EH (cell line): ENCODE results near the gene HIGD2A.
A peak's percentile ranks its signal among the peaks of the same experiment; 100 is the strongest.

Source experiments
- DNase-seq: peaks from one replicate; pipeline ENCODE4 v3.0.0-alpha.2; 2015; ENCODE audit warnings: low read depth

The HIGD2A gene

DNA sequence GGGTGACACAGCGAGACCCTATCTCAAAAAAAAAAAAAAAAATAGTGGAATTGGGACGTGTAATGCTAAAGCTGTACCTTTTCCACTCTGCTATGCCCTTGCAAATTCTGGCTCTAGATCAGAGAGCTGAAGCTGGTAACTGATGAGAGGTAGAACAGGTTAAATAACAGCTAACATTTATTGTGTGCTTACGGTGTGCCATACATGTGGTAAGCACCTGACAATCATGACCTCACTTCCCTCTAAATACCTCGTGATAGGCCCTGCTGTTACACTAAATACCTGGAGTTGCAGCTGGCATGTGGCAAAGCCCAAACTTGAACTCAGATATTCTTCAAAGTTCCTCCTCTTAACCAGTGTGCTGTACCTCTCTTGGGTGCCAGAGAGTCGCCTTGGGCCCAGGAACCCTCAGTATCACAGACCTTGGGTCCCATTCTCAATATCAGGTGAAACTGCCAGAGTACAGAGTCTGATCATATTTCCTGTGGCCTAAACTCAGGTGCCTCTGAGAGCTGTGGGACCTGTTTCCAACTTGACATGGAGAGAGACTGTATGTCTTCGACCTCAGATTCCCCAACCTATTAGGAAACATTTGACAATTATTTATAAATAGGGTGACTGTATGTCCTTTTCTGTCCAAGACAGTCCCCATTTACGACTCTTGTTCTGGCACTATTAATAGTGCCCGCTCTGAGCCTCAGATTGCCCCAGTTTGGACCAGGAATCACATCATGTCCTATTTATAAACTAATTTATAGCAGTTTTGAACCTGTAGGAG, 18.4 kb upstream of the HIGD2A start:
- DNase-seq, result no peak

DNA sequence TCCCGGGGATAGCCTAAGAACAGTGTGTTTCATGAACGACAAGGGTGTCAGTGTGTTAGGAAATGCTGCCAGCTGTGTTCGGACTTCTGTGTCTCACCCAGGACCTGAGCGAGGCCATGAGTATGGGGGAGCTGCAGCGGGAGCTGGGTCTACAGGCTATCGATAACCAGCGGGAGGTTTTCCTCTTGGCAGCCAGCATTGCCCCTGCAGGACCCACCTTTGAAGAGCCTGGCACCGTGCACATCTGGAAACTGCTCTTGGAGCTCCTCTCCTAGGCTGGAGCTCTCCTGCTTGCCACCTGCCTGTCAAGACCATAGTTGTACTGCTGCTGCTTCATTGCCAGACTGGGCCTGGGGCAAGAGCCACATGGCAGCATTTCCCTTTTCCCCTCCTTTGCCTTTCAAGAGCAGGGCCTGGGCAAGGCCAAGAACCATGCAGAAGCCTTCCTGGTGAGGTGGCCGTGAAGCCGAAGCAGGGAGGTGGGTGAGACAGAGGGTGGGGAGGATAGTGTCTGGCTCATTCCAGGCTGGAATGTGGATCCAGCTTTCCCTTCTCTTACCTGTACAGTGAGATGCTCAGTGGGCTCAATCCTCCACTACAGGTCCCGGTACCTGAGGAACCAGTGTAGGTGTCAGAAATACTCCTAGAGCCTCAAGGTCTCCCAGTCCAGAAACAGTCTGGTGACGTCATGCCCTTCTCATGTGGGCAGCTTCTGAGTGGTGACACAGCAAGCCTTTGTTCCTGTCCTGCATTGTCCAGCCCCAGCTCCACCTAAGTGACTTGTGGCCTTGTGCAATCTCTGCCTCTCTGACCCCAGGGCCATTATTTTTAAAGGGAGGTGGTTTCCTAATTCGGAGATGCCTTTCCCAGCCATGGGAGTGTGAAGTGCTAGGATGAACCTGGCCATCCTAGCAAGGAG, 16.7 kb upstream of the HIGD2A start:
- DNase-seq, result no peak

GRCh38 chr5:176373100-176373818, 15.3 kb upstream of the HIGD2A start:
- peak; percentile 34 for DNase-seq

DNA sequence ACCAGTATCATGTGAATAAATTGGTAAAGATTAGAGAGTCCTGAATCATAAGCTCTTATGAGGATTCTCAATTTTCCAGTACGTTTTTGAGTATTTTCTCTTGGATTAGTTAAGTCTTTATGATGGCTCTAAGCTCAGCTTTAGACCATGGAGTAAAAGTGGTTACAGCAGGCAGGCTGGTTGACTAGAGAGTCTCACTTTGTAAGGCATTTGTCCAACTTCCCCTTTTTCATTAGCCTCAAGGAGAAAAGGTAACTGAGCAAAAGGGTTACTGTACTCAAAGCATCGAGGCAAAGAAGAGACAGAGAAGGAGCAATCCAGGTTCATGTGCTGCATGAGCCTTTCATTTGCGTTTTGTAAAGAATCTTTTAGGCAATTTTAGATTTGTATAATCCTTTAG, 8.7 kb upstream of the HIGD2A start:
- no peak for DNase-seq

- no peak for DNase-seq
Observed at GRCh38 chr5:176381423-176381822, 7.1 kb upstream of the HIGD2A start.

- DNase-seq, result no peak
Observed at GRCh38 chr5:176381979-176382378, 6.6 kb upstream of the HIGD2A start.

DNA sequence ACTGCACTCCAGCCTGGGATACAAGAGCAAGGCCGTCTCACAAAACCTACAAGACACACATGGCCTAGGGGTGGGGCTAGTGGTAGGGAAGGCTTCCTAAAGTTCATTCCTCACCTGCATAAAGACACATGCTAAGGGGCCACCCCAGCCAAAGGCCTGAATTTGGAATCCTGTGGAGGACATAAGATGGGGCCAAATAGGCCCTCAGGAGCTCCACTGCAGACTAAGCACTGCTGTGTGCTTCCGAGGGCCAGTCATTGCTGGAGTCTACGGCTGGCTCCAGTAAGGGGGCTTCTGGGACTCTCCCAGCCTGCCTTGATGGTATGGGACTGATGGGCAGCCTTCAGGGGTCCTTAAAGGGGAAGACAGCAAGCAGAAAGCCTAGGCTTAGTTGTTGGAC, 5.8 kb upstream of the HIGD2A start:
- DNase-seq, result no peak

DNA sequence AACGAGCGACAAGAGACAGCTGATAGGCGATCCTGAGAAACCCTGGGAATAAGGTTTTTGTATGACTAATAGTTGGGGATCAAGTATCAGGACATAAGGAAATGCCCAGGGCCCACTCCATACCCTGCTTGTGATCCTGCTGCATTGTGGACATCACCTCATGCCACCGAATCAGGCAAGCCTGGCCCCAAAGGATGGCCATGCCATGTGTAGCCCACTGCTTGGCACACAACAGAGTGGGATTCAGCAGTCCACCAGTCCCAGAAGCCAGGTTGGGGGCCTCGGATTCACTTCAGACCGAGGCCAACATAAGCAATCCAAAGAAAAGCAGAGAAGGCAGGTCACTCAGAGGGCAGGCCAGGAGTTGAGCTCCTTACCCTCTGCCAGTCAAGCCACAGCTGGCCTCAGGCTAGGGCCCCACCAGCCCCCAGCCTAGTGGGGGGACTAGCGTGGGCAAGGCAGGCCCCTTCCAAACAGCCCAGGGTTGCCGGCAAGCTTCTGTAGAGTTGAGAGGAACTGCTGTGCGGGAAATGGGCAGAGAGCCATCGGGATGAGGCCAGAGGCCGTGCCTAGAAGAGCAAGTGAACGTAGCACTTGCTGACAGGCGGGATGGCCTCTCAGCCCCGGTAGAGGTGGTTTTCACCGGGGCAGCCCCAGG, 5.2 kb upstream of the HIGD2A start:
- DNase-seq, result no peak

DNA sequence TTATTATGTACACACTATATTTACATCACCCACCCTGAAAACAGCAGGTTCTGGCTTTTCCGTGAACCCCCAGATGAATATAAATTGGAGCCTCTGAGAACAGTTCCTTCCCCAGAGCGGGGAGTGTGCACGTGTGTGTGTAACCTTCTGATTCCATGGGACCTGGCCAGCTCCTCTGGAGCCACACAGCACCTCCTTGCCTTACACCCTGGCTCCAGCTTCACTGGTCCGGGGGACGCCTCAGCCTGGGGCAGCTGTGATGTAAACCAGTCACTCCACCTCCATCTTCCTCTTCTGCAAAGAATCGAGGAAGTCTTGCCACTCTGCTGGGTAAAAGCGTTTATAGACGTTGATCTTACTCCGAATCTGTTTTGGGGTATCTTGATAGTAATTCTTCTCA, 4.6 kb upstream of the HIGD2A start:
- DNase-seq, result no peak

GRCh38 chr5:176384366-176384930, 4.1 kb upstream of the HIGD2A start:
- no peak for DNase-seq

DNA sequence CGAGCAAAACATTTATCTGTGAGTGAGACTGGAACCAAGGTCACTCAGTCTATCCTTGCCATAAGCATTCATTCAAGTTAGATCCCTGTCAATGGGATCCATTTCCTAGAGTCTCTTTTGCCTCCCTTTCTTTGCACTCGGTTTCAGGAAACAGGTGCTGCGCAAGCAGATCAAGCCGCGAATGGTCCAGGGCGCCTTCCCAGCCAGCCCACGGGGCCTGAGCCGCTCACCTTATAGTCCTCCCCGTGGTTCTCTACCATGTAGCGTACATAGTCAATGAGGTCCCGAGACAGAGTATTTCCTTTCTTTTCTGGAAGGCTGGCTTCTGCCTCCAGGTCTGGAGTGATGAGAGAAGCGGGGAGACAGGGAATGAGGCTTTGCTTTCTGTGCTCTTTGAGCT, 3.6 kb upstream of the HIGD2A start:
- DNase-seq, result no peak

DNA sequence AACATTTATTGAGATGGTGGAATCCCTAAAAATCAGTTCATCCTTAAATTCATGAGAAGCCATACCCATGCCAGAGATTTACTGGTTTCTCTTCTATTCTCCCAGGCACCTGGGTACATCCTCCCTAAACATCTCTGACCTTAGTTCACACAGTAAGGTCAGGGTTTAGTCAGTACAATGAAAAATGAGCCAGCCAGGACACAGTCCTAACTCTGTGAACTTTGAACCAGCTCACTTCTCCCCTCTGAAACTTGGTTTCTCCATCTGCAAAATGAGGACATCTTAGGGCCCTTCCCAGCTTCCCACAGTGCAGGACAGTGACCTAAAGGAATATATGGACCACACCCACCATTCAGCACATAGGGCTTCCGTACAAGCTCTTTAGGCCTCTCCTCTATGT, 2.1 kb upstream of the HIGD2A start:
- no peak for DNase-seq

DNA sequence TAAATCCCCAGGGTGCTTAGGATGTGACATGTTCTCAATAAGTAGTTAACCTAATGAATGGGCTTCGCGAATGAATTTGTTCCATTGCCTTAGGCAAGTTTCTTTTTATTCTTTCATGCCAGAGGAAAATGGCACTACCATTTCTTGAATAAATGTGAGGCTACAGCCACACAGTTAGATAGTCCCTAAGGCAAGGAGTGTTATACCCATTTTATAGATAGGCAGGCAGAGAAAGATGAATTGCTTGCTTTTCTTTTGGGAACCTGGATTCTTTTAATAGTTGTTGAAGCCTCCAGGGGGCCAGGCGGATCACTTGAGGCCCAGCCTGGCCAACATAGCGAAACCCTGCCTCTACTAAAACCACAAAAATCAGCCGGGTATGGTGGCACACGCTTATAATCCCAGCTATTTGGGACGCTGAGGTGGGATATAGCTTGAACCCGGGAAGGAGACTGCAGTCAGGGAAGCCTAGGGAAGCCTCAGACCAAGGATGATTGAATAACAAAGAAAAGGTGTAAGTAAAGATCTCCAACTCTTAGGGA, 1.1 kb upstream of the HIGD2A start:
- peak; percentile 16 for DNase-seq

- peak; percentile 32 for DNase-seq
Observed at GRCh38 chr5:176388003-176388443, 528 bp upstream of the HIGD2A start.

DNA sequence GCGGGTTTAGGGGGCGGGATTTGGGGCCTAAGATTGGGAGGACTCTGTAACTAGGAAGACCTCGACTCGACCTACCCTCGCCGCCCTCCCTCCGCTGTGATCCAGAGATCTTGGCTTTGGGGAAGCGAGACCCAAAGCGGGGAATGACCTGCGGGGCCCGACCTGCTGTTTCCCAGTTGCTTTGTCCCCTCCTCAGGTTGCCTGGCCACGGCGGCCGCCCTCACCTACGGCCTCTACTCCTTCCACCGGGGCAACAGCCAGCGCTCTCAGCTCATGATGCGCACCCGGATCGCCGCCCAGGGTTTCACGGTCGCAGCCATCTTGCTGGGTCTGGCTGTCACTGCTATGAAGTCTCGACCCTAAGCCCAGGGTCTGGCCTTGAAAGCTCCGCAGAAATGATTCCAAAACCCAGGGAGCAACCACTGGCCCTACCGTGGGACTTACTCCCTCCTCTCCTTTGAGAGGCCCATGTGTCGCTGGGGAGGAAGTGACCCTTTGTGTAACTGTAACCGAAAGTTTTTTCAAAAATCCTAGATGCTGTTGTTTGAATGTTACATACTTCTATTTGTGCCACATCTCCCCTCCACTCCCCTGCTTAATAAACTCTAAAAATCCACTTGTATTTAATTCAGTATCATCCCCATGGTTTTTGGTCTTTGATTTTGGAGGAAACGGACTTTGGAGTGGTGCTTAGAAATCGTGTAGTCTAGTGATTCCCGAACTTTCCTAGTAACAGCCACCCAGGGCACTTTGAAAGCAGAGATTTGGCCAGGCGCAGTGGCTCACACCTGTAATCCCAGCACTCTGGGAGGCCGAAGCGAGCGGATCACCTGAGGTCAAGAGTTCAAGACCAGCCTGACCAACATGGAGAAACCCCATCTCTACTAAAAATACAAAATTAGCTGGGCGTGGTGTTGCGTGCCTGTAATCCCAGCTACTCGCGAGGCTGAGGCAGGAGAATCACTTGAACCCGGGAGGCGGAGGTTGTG, 878 bp downstream of the HIGD2A start:
- DNase-seq, result no peak

- no peak for DNase-seq
Observed at GRCh38 chr5:176391479-176391878, 2.9 kb downstream of the HIGD2A start.

GRCh38 chr5:176391999-176392398, 3.4 kb downstream of the HIGD2A start:
- no peak for DNase-seq

- DNase-seq, result no peak
Observed at GRCh38 chr5:176392526-176392925, 4.0 kb downstream of the HIGD2A start.

DNA sequence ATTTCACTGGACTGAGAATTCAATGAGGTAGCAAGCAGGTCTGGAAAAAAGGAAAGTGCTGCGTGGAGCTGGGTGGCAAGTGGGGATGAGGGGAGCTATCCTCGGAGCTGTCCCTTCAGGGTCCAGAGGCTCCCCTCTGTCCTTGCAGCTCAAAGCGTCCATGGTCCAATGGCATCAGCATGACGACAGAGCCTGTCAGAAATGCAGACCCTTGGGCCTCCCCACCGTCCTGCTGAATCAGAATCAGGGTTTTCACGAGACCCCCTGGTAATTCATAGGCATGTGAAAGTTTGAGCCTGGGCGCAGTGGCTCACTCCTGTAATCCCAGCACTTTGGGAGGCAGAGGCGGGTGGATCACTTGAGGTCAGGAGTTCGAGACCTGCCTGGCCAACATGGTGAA, 5.5 kb downstream of the HIGD2A start:
- DNase-seq, result no peak
